ENCODE results near the gene VANGL1. TPM values are rescaled to one million over a fixed set of nuclear protein-coding genes. Genes with fewer than 3 reads are reported as not detected.

VANGL1 gene
- total and polyA plus RNA-seq, 2 of the 8 experiments (the other 6 are each of a cell fraction or from before 2014, with no cell fraction given), result 9.4 to 13.4 TPM

DNA sequence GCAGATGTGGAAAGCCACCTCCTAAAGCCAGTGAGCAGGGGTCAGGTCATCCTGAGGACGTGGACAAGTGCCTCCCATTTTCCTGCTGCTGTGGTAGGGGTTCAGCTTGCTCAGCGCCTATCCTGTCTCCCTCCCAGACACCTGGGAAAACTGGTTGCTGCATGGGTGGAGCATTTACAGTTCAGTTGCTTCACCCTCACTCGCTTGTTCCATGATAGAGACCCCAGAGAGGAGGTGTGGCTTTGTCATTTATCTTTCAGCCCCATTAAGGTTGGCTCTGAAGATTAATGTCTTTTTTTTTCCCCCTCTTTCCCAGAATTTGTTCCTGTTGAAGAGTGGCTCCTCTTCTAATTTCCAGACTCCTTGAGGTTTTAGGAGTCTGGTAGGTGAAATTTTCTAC lies 9.2 kb downstream of the VANGL1 start:
- Histone ChIP-seq H3K27me3 (replicated peaks in 1 of 4; ENCODE audit: control insufficient read depth in 3 of 4, extremely low read depth in 1 of 4, insufficient read depth in 3 of 4, low read length in 3 of 4) (no peaks in the 10 kb centered on the region), H3K56ac (replicated peaks; ENCODE audit: insufficient read length, low read depth, low read length) (no peak overlapping the region), H4K91ac (replicated peaks; ENCODE audit: insufficient read length, low read length) (no peak overlapping the region), H3K23me2 (ENCODE audit: low read depth, low read length) (no peaks in the 10 kb centered on the region), H4K20me1 (replicated peaks in 1 of 2; ENCODE audit: control insufficient read depth in 1 of 2, insufficient read depth in 2 of 2, low read length in 2 of 2) (peaks cover 2 to 11% of the 10 kb centered on the region in 2 experiments), H2BK12ac (ENCODE audit: low read depth, low read length) (peak overlapping the region; percentile 71; the same call in 1 of the 2 replicates), H3K27ac (ENCODE audit: low read depth, low read length) (no peak overlapping the region), H2BK5ac (ENCODE audit: low read depth, low read length) (no peak overlapping the region), H3K36me3 (ENCODE audit: control insufficient read depth in 2 of 4, insufficient read depth in 4 of 4, low read length in 3 of 4) (peaks cover 0 to 11% (median 7%) of the 10 kb centered on the region in 4 experiments; a peak in 5 of 8 replicates), H3K18ac (ENCODE audit: extremely low read depth, low read length) (no peak overlapping the region), H2BK20ac (ENCODE audit: low read length) (peak overlapping the region; percentile 9; the same call in 1 of the 2 replicates), H3K79me1 (ENCODE audit: low read depth, low read length) (peaks cover 5% of the 10 kb centered on the region; the same call in 1 of the 2 replicates), H2AK5ac (ENCODE audit: low read depth, low read length) (no peak overlapping the region), H2AFZ (ENCODE audit: low read length) (no peak overlapping the region), H2BK120ac (replicated peaks; ENCODE audit: low read depth, low read length) (no peak overlapping the region), H3K4ac (replicated peaks; ENCODE audit: insufficient read length, low read depth, low read length) (no peak overlapping the region), H3K79me2 (ENCODE audit: control insufficient read depth in 1 of 2, insufficient read depth in 2 of 2, low read length in 2 of 2) (peaks cover 3 to 43% of the 10 kb centered on the region in 2 experiments; a peak in 2 of 4 replicates), H4K8ac (ENCODE audit: extremely low read depth, insufficient read depth, low read length) (no peak overlapping the region), H3K4me2 (ENCODE audit: insufficient read depth in 1 of 2, low read depth in 2 of 2, low read length in 2 of 2) (peak overlapping the region; percentile 19 to 47; a peak in 2 of 4 replicates), H3K9me3 (ENCODE audit: insufficient read depth in 2 of 2, low read depth in 1 of 2, low read length in 1 of 2) (no peaks in the 10 kb centered on the region), H2BK15ac (ENCODE audit: low read length) (no peak overlapping the region), H3K4me1 (replicated peaks in 1 of 4; ENCODE audit: control insufficient read depth in 3 of 4, insufficient read depth in 4 of 4, low read length in 3 of 4) (peaks cover 21 to 51% (median 32%) of the 10 kb centered on the region in 4 experiments), H3K4me3 (ENCODE audit: extremely low read depth in 1 of 4, insufficient read depth in 2 of 4, low read depth in 3 of 4, low read length in 4 of 4) (peak overlapping the region in 1 of 4 experiments; percentile 10; a peak in 1 of 8 replicates), H3K23ac (ENCODE audit: insufficient read length) (no peak overlapping the region), H4K5ac (ENCODE audit: insufficient read length, low read depth, low read length) (no peak overlapping the region), H3K9ac (replicated peaks in 1 of 4; ENCODE audit: extremely low read depth in 1 of 4, low read depth in 3 of 4, low read length in 3 of 4) (no peak overlapping the region), H3K14ac (ENCODE audit: insufficient read length) (no peak overlapping the region)
- no peak for FAIRE-seq
- ChIA-PET POLR2A (ENCODE audit: partially characterized antibody) (no interaction called here), CTCF (ENCODE audit: partially characterized antibody) (interaction anchor here (0.7 to 1.0 kb wide), 2 partner anchors 9 to 42 kb away, joined by 3 read pairs; no protein-coding TSS in a partner anchor)
- 76% methylated on average over 3 of the region's 3 CpGs; no CpG with 5 or more reads in 1 of the 2 experiments for WGBS, 2 experiments (ENCODE audit: extremely low coverage in 1 of 2, insufficient coverage in 1 of 2, insufficient read length in 1 of 2, insufficient replicate concordance in 2 of 2, low coverage in 1 of 2, low lambda C conversion rate in 2 of 2, missing lambda C conversion rate in 1 of 2)
- no peak for TF ChIP-seq CEBPB (IDR thresholded peaks at IDR 0.05; ENCODE audit: low read depth, low read length)
- TF ChIP-seq, protein P1, sequence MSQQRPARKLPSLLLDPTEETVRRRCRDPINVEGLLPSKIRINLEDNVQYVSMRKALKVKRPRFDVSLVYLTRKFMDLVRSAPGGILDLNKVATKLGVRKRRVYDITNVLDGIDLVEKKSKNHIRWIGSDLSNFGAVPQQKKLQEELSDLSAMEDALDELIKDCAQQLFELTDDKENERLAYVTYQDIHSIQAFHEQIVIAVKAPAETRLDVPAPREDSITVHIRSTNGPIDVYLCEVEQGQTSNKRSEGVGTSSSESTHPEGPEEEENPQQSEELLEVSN (IDR thresholded peaks at IDR 0.05), result no peak
- no peak for TF ChIP-seq TAF1 (IDR thresholded peaks at IDR 0.05; ENCODE audit: low read depth, low read length)
- DNase-seq (ENCODE audit: low read depth in 1 of 2, low spot score in 2 of 2), result no peak

Measured in H1 (cell line).